NCI-H2171 treated with DMSO at 0.1 percent for 48 hours (cell line): ENCODE data around the gene EPB41L4B.
"Not testable (repeated sequence)": the region's sequence is repeated elsewhere in the genome, so short reads cannot be mapped to it uniquely, and the experiment has no call there.

Experiments
- DNase-seq: peaks from one replicate; lab custom pipeline; 2025; lab: John Stamatoyannopoulos, UW

The EPB41L4B gene

DNA sequence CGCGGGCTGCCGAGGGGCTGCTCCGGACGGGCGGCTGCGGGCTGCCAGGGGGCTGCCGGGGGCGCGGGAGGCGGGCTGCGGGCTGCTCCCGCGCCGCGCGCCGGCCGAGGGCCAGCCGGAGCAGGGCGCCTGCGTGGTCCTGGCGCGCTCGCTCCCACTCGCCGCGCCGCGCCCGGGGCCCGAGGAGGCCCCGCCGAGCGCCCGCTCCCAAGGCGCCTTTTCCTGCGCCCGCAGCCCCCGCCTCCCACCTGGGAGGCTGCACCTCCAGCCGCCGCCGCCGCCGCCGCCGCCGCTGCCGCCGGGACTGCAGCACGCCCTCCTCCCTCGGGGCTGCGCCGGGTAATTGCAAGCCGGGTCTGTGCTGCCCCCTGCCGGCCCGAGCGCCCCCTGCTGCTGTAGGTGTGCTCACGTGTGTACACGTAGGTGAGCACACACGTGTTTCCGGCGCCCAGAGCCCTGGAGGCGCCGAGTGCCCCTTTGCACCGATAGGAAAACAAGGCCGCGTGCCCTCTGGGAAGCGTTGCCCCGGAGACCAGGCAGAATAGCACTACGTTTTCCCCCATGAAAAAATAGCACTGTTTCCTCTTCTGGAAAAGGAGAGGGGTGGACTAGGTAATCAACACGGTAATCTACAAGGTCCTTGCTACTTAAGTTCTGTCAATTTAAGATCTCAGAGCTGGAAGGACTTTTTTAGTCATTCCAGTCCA is at the start of gene EPB41L4B:
EPB41L4B (minus strand) TSS at position 318 of the 707 bp plus-strand sequence. CDS start 613 bp downstream, outside the sequence.
- peak; percentile 93 for DNase-seq

DNA sequence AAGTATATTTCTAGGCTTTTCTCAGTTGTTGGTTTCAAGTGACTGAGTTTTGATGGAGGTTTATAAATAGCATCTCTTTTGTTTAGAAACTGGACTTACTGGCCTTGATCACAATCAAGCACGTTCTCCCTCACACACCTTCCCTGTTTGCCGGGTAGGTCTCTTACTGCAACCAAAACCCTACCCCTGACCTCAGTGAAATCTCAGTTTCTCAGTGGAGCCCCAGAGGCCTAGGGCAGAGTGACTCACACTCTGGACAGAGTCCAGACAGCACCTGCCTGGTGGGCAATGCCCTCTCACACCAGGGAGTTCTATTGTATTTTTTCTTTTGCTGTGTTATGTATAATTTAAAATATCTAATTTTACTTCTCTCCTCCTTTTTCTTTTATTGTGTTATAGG is 48.4 kb upstream of the EPB41L4B start:
- no peak for DNase-seq

DNA sequence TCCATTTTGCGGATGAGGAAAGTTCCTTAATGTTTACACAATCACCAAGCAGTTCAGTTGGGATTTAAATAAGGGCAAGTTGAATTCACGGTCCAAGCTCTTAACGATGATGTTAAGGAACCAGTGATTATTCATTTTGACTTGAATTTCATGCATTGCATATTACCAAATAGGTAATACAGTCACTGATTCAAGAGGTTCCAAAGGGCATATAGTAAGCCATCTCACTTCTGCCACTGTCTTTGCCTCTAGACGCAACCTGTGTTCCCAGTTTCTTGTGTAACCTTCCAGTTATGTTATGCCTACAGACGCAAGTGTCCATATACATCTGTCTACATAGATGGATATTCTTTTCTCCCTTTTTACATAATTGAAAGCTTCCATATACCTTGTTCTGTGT is 39.9 kb upstream of the EPB41L4B start:
- no peak for DNase-seq

DNA sequence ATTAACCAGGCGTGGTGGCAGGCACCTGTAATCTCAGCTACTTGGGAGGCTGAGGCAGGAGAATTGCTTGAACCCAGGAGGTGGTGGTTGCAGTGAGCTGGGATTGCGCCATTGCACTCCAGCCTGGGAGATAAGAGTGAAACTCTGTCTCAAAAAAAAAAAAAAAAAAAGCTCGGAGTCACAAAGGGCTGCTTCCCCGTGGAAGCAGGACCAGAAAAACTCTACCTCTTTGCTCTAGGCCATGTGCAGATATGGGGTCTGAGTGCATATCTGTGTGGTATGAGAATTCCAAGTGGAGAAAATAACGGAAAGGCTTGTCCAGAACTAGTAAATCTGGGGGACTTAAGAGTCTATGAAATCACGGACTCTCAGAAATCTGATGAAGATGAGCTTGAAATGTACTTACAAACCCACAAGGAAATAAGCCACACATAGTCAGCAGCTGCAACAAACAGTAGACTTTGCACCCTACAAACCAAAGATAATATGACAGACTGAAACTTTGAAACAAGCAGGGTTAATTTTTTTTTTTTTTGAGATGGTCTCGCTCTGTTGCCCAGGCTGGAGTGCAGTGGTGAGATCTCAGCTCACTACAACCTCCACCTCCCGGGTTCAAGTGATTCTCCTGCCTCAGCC is 38.2 kb upstream of the EPB41L4B start:
- not testable (repeated sequence) for DNase-seq

DNA sequence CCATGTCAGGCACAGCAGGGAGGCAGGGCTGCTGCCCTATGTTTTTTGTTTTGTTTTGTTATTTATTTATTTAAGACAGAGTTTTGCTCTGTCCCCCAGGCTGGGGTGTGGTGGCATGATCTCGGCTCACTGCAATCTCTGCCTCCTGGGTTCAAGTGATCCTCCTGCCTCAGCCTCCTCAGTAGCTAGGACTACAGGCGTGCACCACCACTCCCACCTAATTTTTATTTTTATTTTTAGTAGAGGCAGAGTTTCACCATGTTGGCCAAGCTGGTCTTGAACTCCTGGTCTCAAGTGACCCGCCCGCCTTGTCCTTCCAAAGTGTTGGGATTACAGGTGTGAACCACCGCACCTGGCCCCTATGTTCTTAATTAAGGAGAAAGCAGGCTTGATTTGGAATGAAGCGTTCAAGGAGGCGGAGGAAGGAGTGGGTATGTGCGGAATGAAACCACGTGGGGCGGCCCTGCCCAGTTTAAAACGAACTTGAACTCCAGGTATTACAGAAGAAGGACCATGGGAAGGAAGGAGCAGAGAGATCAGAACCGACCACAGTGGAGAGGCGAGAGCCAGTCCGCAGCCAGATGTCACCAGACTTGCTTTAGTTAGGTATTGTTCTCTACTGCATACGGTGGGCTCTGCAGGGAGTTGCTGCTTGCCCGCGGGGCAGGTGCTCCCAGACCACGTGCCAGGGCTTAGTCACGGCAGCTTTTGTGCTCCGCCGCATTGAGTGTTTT is 34.9 kb upstream of the EPB41L4B start:
- DNase-seq: peak; percentile 5

DNA sequence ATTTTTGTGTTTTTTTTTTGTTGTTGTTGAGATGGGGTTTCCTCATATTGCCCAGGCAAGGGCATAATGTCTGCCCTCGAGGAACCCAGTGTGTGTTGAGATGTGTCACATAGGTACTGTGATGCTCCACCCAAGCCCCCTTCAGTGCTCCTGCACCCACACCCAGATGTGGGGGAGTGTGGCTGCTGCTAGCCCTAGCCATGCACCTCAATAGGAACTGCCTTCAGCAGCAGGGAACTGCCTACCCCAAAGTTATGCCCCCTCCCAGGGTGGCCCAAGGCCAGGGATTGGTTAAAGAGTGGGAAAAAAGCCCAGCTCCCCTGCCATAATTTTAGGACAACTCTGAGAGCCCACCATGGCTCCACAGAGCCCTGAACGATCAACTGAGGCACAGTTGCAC is 33.3 kb upstream of the EPB41L4B start:
- no peak for DNase-seq

DNA sequence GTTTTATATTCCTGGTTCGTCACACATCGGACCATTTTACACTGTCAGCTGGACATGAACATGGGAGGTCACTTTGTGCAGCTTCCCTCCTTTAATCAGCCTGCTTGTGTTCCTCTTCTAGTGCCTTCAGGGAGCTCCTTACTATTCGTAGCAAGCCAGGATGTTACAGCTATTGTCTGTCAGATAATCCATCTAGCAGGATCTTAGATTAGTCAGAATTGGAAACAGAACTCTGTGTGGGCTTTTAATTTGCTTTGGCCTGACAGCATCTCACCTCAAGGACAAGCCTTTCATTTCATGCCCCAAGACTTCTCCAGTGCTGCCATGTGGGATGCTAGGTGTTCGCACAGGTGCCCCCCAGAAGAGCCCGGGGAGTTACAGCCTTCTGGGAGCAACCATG is 30.2 kb upstream of the EPB41L4B start:
- no peak for DNase-seq

DNA sequence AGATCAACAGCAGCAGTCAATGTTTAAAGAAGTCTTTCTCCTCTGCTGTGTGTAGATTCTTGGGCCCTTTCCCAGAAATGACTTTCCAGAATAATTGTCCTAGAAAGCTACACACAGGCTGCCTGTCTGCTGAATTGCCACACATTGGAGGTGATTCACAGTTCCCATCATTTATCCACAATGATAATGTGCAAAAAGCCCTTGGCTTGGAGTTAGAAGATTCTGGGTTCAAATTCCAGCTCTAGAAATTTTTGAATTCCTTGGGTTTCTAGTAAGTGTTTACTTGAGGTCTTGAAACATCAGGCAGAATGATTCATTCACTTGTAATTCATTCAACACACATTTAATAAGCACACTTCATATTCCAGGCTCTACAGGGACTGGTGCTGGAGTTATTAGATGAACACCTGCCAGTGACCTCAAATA is 28.6 kb upstream of the EPB41L4B start:
- DNase-seq: no peak

DNA sequence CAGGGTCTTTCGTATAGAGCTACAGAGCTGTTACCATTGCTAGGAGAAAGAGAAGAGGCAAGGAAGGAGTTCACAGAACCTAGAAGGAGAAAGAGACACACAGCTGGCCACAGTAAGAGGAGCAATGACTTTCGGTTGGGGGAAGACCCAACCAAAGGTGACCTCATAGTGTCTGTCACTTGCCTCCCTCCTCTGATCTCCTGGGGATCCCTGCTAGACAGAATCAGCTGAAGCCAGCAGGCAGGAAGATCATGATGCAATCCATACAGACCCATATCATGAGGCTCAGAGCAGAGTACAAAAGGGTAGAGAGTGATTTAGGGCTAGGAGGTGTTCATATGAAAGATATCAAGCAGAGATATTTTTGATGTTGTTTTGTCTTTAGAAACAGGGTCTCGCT is 26.0 kb upstream of the EPB41L4B start:
- DNase-seq: no peak

DNA sequence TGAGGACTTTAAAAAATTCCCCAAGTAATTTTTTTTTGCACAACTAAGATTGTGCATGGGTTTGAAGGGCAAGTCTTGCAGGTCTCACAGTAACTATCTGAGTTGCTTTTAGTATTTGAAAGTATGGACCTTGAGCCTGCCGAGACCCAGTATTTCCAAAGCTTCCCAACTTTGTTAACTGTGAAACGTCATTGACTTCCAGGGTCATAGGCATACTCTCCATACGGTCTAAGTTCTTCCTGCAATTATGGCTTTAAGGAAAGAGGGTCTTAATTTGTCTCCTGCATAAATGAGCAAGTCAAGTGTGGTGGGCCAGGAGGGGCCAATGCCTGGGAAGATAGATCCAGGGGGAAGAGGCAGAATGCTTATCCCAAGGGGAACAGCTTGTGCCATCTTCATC is 24.0 kb upstream of the EPB41L4B start:
- DNase-seq: no peak

DNA sequence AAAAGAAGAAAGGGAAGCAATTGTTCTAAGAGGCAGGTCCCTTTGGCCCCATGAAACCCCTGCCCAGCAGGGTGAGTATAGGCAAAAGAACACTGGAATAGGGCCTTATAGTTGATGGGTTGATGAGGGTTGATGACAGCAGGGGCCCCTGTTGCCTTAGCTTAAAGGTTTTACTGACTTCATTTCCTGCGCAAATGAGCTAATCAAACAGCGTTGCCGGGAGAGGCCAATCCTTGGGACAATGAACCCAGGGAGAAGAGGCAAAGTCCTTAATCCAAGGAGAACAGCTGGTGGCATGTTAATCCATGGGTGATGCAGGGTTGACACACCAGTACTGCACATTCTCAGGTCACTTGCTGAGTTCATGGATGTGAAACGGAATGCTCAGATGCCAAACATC is 22.0 kb upstream of the EPB41L4B start:
- DNase-seq: no peak

DNA sequence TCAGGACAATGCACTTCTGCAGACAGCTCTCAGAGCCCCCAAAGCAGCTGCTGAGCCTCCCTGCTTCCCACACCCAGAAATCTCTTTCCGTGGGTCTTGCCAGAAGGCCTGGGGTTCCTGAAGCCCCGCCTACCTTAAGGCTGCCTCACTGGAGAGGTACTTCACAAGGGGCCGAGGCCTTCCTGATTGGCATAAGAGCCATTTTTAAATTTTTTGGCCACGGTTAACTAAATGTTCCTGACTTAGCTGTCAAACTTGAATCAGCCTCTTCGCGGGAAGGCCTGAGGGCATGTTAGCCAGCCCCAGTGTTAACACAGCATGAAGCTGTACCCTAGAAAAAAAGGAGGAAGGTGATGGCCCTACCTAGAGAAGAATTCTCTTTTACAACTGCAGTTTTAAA is 20.7 kb upstream of the EPB41L4B start:
- DNase-seq: no peak

DNA sequence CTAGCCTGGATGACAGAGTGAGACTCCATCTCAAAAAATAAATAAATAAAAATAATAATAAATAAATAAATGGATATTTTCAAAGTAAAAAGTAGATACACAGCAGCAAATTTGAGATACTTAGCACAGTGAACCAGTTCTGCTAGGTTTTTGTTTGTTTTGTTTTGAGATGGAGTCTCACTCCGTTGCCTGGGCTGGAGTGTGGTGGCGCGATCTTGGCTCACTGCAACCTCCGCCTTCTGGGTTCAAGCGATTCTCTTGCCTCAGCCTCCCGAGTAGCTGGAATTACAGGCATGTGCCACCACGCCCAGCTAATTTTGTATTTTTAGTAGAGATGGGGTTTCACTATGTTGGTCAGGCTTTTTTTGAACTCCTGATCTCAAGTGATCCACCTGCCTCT is 20.1 kb upstream of the EPB41L4B start:
- not testable (repeated sequence) for DNase-seq

DNA sequence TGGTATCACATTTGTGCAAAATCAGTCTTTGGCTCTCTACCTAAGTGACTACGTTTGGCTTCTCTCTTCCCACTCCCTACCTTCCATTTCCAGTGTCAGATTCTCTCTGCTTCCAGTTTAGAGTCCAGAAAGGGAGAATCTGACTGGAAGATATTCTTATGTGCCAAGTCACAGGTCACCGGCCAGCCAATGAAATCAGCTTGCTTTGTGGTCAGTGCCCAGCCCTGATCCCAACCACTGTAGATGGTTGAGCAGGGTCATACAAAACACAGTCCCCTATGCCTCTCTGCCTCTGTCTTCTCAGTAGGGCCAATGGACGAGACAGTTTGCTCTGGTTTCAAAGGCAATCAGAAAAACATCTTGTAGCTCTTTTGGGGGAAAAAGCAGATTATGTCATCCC is 15.6 kb upstream of the EPB41L4B start:
- no peak for DNase-seq

DNA sequence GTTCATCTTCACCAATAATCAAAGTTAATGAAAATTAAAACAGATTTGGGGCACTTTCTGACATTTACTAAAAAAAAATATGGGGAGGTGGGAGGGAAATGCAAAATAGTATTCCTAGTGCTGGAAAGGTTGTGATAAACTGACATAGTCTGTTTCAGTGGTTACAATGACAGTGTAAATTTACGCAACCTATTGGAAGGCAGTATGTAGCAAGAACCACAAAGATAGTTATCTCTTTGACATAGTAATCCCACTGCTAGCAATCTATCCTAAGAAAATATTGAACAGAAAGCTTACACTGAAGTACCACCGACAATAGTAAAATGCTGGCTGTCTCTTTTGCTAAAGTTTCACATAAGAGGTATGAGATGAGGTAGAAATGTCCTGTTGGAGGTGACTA is 15.1 kb upstream of the EPB41L4B start:
- no peak for DNase-seq

DNA sequence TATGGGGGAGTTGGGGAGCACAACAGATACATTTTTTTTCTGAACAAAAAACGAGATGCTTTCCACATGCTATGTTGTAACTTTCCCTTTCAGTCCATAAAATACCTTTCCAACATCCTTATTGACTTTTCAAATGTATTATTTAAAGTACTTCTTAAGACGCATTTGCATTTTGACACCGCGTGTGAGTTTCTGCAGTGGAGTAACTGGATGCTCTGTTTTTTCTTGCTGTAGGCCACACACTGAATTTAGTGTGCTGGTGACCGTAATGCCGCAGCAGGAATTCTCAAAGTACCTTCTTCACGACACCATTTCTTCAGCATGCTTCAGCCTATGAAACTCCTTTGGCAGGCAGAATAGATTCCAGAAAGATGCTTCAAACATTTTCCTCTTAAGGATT is 14.3 kb upstream of the EPB41L4B start:
- no peak for DNase-seq

DNA sequence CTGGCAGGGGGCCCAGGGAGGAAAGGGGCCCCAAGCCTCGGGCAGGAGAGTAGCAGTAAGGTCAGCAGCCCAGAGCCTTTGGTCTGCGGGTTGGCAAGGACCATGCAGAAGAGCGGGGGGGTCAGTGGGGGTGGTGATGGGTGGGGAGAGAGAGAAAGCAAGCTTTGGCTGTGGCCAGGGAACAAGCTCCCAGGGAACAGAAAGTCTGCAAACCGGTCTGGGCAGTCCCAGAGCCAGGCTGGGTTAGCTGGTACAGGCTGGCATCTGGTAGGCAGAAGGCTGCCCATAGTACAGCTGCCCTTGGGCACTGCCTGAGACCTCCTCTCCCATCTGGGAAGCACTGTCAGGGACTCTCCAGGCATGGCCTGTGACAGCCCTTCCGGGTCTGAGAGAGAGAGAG is 10.5 kb upstream of the EPB41L4B start:
- no peak for DNase-seq

DNA sequence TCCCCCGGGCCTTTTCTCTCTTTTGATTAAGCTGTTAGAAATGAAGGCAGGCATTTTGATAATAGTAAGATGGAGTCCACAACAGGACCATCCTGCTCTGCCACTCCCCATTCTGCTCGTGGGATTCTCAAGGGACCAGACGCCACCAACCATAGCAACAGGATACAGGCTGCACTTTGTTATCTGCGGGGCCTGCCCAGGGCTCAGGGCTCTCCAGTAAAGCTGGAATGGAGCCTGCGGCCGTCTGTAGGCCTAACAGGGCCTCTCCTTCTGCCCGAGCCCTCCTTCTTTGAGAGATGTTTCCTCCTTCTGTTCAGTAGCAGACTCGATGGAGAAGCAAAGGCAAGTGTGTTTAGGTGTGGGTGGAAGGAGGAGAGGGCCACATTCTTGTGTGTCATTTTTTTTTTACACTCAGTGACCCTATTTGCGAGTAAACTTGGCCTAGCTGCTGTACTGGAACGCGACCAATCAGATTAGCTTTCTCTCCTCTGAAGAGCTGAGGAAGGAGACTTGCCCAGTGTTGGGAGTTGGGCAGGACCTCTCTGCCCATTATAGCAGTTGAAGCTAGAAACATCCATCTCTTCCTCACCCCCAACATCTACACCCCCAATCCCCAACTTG is 8.9 kb upstream of the EPB41L4B start:
- no peak for DNase-seq

DNA sequence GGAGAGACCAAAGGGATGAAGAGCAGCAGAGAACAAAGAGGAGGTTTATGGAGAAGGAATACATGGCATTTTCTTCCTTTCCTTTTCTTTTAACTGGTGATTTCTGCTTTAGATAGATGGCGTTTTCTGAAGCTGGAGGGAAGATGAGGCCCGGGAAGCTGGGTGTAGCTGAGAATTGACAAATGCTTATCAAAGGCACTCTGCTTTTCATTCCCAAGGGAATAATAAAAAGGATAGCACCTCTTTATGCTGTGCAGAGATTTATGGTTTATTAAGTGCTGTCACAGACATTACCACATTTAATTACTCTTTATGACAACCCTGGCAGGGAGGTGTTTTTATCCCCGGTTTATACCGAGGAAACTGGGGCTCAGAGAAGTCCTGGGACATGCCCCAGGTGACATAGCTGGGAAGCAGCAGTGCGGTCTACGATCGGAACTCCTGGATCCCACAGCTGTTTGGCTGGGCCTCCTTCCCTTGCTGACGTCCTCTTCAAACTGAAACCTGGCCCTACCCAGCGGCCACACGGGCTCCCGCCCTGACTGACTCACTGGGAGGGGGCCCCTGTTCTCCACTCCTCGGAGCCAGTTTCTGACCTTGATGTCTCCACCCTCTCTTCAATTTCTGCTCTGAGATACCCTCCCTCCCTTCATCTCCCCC is 8.2 kb upstream of the EPB41L4B start:
- DNase-seq: no peak

DNA sequence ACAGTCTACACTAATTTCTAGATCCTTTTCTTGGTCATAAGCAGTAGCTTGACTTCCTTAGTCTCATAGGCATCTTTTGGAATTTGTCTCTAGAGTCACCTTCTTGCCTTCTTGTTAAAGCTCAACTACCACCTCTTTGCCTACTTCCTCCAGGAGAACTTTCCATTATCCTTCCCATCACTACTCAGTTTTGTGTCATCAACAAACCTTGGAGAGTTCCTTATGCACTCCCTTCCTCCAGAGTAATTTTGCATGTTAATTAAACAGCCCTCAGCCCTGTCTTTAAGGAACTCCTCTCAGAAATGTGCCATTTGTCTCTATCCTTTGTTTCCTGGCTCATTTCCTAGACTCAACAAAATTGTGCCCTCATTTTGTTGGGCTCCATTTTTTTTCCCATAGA is 4.2 kb upstream of the EPB41L4B start:
- DNase-seq: no peak

DNA sequence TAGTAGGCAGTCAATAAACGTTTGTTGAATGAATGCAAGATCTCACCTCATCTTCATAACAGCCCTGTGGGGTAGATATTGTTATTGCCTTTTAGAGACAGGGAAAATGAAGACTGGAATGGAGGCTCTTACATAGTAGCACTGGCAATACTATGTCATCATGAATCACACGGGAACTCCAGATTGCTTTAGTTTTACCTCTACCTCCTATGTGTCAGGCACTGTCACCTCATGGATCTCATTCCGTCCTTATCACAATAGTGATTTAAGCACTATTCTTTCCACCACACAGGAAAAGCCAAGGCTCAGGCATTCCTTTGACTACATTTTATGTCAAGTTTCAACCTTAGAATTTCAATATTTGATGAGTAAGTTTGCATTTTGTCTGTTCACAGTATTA is 2.9 kb upstream of the EPB41L4B start:
- no peak for DNase-seq

DNA sequence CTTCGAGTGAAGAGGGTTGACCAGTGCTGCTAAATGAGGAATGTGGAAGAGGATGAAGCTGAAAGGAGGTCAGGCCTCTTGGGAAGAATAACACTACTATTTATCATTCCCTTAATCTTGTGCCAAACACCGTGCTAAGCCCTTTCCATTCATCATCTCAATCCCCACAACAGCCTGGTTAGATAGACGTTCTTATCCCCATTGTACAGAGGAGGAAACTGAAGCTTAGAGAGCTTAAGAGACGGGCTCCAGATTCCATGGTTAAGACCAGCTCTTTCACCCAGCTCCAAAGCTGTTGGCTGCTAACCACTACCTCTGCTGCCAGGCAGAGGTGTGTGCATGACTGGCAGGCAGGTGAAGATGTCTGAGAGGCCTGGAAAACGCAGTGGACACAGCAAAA is 868 bp upstream of the EPB41L4B start:
- DNase-seq: no peak
